ENCODE data around the gene TMEM17. TPM values are rescaled to one million over a fixed set of nuclear protein-coding genes. Genes with fewer than 3 reads are reported as not detected.

TMEM17 gene
- total RNA-seq, 1 experiment from 2014 or later: 4.1 TPM

DNA sequence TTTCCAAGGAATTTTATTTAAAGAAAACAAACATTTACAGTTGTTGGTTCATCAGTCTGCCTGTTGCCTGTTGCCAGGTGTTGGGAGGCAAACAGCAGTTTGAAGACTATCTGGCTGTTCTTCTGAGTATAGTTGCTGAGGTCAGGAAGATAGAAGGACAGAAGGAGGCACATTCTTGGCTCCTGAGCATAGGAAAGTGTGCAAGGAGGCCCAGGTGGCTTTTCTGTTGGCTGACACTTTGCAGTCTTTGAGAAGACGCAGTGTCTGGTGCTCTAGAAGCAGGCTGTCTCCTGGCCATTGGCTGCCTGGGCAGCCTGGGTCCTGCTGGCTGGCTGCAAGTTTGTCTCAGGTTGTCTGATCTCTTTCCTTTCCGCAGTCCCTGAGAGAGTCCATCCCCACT is 36.4 kb downstream of the TMEM17 start:
- intact Hi-C loops (cut with micrococcal nuclease; ENCODE audit: unreplicated experiment): no loop called here
- ATAC-seq (no peak), DNase-seq (ENCODE audit: low read depth, low spot score) (no peak)
- H3K4me1 ChIP-seq (ENCODE audit: control insufficient read depth, insufficient read depth, low read length): no peaks in the 10 kb centered on the region
- no TSS peak for BruUV-seq (replicated peaks)
- no peaks in the 10 kb centered on the region for H3K36me3 ChIP-seq (ENCODE audit: control insufficient read depth, insufficient read depth, low read length)
- H3K27me3 ChIP-seq (ENCODE audit: control insufficient read depth, insufficient read depth, low read length): no peaks in the 10 kb centered on the region
- H3K4me3 ChIP-seq (ENCODE audit: low read depth in 2 of 2, low read length in 2 of 2): no peak overlapping the region
- in situ Hi-C loops (cut with HindIII; ENCODE audit: low pct_unique_long_range_greater_than_20kb, low sequenced_read_pairs): no loop called here
- no peak overlapping the region for H3K27ac ChIP-seq (ENCODE audit: low read length)
- no peaks in the 10 kb centered on the region for H3K9me3 ChIP-seq (ENCODE audit: control insufficient read depth, insufficient read depth, low read depth, low read length)
- ChIA-PET CTCF (no interaction called here), POLR2A (no interaction called here)
- TF ChIP-seq SIN3A (IDR thresholded peaks at IDR 0.05; ENCODE audit: borderline replicate concordance, insufficient read depth, low read depth, low read length) (no peak), TCF7L2 (IDR thresholded peaks at IDR 0.05; ENCODE audit: low read depth, low read length) (no peak), CTCF (IDR thresholded peaks at IDR 0.05) (no peak), POLR2AphosphoS5 (IDR thresholded peaks at IDR 0.05; ENCODE audit: low read depth, low read length) (no peak)
- TF ChIP-seq, protein P1, sequence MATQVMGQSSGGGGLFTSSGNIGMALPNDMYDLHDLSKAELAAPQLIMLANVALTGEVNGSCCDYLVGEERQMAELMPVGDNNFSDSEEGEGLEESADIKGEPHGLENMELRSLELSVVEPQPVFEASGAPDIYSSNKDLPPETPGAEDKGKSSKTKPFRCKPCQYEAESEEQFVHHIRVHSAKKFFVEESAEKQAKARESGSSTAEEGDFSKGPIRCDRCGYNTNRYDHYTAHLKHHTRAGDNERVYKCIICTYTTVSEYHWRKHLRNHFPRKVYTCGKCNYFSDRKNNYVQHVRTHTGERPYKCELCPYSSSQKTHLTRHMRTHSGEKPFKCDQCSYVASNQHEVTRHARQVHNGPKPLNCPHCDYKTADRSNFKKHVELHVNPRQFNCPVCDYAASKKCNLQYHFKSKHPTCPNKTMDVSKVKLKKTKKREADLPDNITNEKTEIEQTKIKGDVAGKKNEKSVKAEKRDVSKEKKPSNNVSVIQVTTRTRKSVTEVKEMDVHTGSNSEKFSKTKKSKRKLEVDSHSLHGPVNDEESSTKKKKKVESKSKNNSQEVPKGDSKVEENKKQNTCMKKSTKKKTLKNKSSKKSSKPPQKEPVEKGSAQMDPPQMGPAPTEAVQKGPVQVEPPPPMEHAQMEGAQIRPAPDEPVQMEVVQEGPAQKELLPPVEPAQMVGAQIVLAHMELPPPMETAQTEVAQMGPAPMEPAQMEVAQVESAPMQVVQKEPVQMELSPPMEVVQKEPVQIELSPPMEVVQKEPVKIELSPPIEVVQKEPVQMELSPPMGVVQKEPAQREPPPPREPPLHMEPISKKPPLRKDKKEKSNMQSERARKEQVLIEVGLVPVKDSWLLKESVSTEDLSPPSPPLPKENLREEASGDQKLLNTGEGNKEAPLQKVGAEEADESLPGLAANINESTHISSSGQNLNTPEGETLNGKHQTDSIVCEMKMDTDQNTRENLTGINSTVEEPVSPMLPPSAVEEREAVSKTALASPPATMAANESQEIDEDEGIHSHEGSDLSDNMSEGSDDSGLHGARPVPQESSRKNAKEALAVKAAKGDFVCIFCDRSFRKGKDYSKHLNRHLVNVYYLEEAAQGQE (IDR thresholded peaks at IDR 0.05; ENCODE audit: insufficient read depth in 1 of 2, low read depth in 2 of 2, low read length in 1 of 2): no peak

DNA sequence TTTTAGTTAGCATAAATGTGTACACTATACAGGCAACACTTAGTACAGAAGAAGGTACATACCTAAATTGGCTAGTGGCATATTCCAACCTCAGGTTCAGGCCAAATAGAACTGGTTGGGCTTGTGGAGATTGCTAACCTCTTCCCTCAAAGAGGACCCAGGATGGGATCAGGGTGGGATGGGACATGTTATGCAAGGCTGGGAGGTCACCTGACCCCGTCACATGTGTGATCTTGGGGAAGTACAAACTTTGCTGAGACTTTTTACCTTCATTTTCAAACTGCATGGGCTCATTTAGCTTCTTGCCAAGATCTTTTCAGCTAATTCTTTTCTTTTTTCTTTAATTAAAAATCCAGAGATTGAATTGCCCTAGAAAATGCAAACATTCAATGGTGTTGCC is 36.9 kb downstream of the TMEM17 start:
- POLR2A ChIA-PET: no interaction called here
- CTCF ChIA-PET: no interaction called here
- Histone ChIP-seq H3K4me1 (ENCODE audit: control insufficient read depth, insufficient read depth, low read length) (no peaks in the 10 kb centered on the region), H3K36me3 (ENCODE audit: control insufficient read depth, insufficient read depth, low read length) (no peaks in the 10 kb centered on the region), H3K4me3 (ENCODE audit: low read depth in 2 of 2, low read length in 2 of 2) (no peak overlapping the region), H3K27me3 (ENCODE audit: control insufficient read depth, insufficient read depth, low read length) (no peaks in the 10 kb centered on the region), H3K27ac (ENCODE audit: low read length) (no peak overlapping the region), H3K9me3 (ENCODE audit: control insufficient read depth, insufficient read depth, low read depth, low read length) (no peaks in the 10 kb centered on the region)
- TF ChIP-seq CTCF (IDR thresholded peaks at IDR 0.05) (no peak), POLR2AphosphoS5 (IDR thresholded peaks at IDR 0.05; ENCODE audit: low read depth, low read length) (no peak), TCF7L2 (IDR thresholded peaks at IDR 0.05; ENCODE audit: low read depth, low read length) (no peak), SIN3A (IDR thresholded peaks at IDR 0.05; ENCODE audit: borderline replicate concordance, insufficient read depth, low read depth, low read length) (no peak)
- TF ChIP-seq, protein P1 (IDR thresholded peaks at IDR 0.05; ENCODE audit: insufficient read depth in 1 of 2, low read depth in 2 of 2, low read length in 1 of 2): no peak
- no TSS peak for BruUV-seq (replicated peaks)
- in situ Hi-C loops (cut with HindIII; ENCODE audit: low pct_unique_long_range_greater_than_20kb, low sequenced_read_pairs): no loop called here
- intact Hi-C loops (cut with micrococcal nuclease; ENCODE audit: unreplicated experiment): no loop called here
- DNase-seq (ENCODE audit: low read depth, low spot score): no peak
- ATAC-seq: no peak

All from Panc1 (cell line).